Pancreas (tissue), 10 donors: Measurements from ENCODE around the gene EID3. TPM values are rescaled to one million over a fixed set of nuclear protein-coding genes. Genes with fewer than 3 reads are reported as not detected.
"Not testable (repeated sequence)": the region's sequence is repeated elsewhere in the genome, so short reads cannot be mapped to it uniquely, and the experiment has no call there.

Source experiments
- ATAC-seq, 4 donors: fragments of 200-7000 bp; cut with Tn5 transposase; one replicate each; pipeline versions ENCODE4 v1.8.0 to v1.9.1; 2020; ENCODE audit warnings: mild to moderate bottlenecking in 4 of 4, moderate library complexity in 4 of 4
- DNase-seq, 6 donors: peaks; one replicate each; pipeline ENCODE4 v3.0.0-alpha.2; 2020
- FAIRE-seq: peaks from 2 replicates; lab custom pipeline; 2012; peaks lifted over from hg19 to GRCh38; lab: Jason Lieb, UNC
- H3K27ac ChIP-seq, 4 donors: fragments of 200-600 bp; sonication (generic); 1 replicate in 3 of 4; 2 replicates in 1 of 4; pipeline versions ENCODE4 v1.5.0 to v1.8.0; 2020
- H3K27me3 ChIP-seq, 4 donors: fragments of 200-600 bp; one replicate each; pipeline ENCODE4 v1.8.0; 2021
- H3K36me3 ChIP-seq, 3 donors: fragments of 200-600 bp; sonication (generic) in 1 of 3; one replicate each; pipeline versions ENCODE4 v1.5.0 to v1.8.0; 2020 to 2021
- H3K4me1 ChIP-seq, 3 donors: fragments of 200-600 bp; one replicate each; pipeline ENCODE4 v1.8.0; 2021
- H3K4me3 ChIP-seq, 4 donors: fragments of 200-600 bp; sonication (generic) in 2 of 4; one replicate each; pipeline versions ENCODE4 v1.5.0 to v1.8.0; 2020 to 2021
- H3K9me3 ChIP-seq, 4 donors: fragments of 200-600 bp; one replicate each; pipeline ENCODE4 v1.8.0; 2021
- WGBS, 2 donors: extraction: QIAGEN DNeasy Blood & Tissue Kit; methylation state at CpG; one replicate each; pipeline ENCODE4 v1.1.7; 2013; 5-methylcytosine and 5-hydroxymethylcytosine counted together
- intact Hi-C, 3 donors: fragments of 100-400 bp; cut with DNase I; formaldehyde crosslinking; loops; one replicate each; pipeline versions ENCODE4 v1.11.1 to v1.14.2; 2022
- polyA plus RNA-seq, 2 donors: library from polyadenylated mRNA; stranded (reverse); fragments of 200-250 nt; gene quantifications; one replicate each; pipeline ENCODE4 v1.2.3, GENCODE V29; 2013
- total RNA-seq, 6 donors: library from RNA; stranded (reverse); fragmentation: NEBNext Ultra II Directional in 4 of 6; extraction: Animal tissue kit (Norgen Biotek cat#: 25700) in 4 of 6; gene quantifications; one replicate each; pipeline versions ENCODE4 v1.2.1 to v1.2.4, GENCODE V29; 2021 to 2023
- TF ChIP-seq, protein P1 (sequence below), 4 donors: fragments of 200-600 bp; sonication (generic) in 3 of 4; IDR thresholded peaks; one replicate each; pipeline versions ENCODE4 v1.5.0 to v1.8.0; 2021; ENCODE audit warnings: antibody characterized with exemption in 4 of 4
- donor health status: healthy with polysubstance abuse.
- donor health status: DM: no; HTN: no; CAD: no; lungs with moderate emphysema.
- donor health status: DM: no; HTN: no; CAD: no.
- donor health status: control.
- donor health status: control.
- donor health status: Bipolar disorder and iron deficiency.
- donor health status: DM: yes; HTN: yes; CAD: no.
- donor health status: DM: no; HTN: no; CAD: no.
- donor health status: DM: no; HTN: no; CAD: no.
- donor health status: DM: yes; HTN: yes; CAD: no.

EID3 gene
- total and polyA plus RNA-seq, 8 donors, result 0.98 to 2.4 (median 1.2) TPM

DNA sequence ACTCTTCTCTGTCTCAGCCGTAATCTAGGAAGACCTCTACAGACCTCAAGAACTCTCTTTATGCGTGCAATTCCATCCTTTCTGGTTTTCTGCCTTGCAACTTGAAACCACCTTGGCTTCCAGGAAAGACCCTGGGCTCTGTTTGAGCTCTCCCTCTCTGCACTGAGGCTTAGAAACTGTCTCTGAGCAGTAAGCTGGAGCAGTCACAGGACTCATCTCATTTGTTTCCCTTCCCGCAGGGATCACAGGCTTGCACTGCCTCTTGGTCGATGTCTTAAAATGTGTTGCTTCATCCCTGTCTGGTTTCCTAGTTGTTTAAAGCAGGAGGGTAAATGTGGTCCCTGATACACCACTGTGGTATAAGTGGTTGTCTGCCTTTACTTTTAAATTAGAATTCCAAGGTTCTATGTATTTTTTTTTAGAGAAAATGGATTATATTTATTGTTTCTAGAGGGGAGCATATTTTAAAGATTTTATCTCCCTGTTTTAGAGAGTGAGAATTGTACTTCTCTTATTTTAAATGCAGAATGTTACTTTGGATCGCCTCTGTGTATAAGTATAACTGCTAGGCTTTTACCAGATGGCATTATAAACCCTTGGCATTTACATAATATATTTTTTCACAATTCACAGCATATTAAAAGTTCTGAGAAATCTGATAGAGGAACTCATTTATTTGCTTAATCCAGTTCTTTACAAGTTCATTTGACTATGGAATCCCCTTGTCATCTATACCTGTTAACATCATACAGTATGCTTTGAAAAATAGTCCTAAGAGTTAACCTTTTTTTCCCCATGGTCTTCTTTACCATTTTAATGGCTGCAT, 26.4 kb downstream of the EID3 start:
- Histone ChIP-seq H3K4me3 (no peak overlapping the region), H3K27me3 (no peaks in the 10 kb centered on the region), H3K9me3 (no peaks in the 10 kb centered on the region), H3K36me3 (peaks cover 0 to 33% (median 0%) of the 10 kb centered on the region in 3 donors), H3K27ac (no peak overlapping the region), H3K4me1 (no peaks in the 10 kb centered on the region)
- FAIRE-seq (no peak), DNase-seq (no peak), ATAC-seq (no peak)
- intact Hi-C loops, result no loop called here
- WGBS, 2 donors, result 88 to 90% methylated on average over 5 of the region's 5 CpGs
- TF ChIP-seq, protein P1, sequence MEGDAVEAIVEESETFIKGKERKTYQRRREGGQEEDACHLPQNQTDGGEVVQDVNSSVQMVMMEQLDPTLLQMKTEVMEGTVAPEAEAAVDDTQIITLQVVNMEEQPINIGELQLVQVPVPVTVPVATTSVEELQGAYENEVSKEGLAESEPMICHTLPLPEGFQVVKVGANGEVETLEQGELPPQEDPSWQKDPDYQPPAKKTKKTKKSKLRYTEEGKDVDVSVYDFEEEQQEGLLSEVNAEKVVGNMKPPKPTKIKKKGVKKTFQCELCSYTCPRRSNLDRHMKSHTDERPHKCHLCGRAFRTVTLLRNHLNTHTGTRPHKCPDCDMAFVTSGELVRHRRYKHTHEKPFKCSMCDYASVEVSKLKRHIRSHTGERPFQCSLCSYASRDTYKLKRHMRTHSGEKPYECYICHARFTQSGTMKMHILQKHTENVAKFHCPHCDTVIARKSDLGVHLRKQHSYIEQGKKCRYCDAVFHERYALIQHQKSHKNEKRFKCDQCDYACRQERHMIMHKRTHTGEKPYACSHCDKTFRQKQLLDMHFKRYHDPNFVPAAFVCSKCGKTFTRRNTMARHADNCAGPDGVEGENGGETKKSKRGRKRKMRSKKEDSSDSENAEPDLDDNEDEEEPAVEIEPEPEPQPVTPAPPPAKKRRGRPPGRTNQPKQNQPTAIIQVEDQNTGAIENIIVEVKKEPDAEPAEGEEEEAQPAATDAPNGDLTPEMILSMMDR (IDR thresholded peaks at IDR 0.05), result no peak

DNA sequence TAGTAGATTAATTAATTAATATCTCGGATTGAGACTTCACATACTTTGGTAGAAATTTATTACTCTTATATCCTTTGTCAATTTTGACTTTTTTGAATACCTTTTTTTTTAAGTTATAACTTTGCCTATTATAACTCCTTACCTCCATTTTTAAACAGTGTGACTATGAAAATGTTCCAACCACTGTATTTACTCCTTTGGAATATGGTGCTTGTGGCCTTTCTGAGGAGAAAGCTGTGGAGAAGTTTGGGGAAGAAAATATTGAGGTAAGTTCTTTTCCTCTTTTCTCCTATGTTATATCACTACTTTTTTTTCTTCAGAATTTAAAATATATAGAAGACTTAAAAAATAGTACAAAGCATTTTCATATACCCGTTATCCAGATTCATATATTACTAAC, 27.8 kb downstream of the EID3 start:
- no peak overlapping the region for H3K4me3 ChIP-seq
- FAIRE-seq, result no peak
- ATAC-seq, result no peak
- 91% methylated on average over 2 of the region's 2 CpGs for WGBS, 2 donors
- H3K27ac ChIP-seq, result no peak overlapping the region
- intact Hi-C loops, result no loop called here
- DNase-seq, result no peak
- H3K27me3 ChIP-seq, result no peaks in the 10 kb centered on the region
- TF ChIP-seq, protein P1 (IDR thresholded peaks at IDR 0.05), result no peak
- H3K9me3 ChIP-seq, result no peaks in the 10 kb centered on the region
- no peaks in the 10 kb centered on the region for H3K4me1 ChIP-seq
- H3K36me3 ChIP-seq, result peaks cover 0 to 33% (median 0%) of the 10 kb centered on the region in 3 donors

DNA sequence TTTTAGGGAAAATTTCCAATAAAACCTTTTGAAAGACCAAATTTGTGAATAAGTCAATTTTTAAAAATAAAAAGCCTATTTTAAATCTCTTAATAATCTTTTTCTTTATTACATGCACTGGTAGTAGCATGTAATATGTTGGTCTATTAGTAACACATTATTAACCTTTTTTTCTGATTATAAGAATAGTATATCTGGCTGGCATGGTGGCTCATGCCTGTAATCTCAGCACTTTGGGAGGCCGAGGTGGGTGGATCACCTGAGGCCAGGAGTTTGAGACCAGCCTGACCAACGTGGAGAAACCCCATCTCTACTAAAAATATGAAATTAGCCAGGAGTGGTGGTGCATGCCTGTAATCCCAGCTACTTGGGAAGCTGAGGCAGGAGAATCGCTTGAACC, 28.7 kb downstream of the EID3 start:
- FAIRE-seq, H3K27me3 ChIP-seq, DNase-seq, H3K27ac ChIP-seq, ATAC-seq, intact Hi-C loops, H3K4me1 ChIP-seq, H3K4me3 ChIP-seq, H3K9me3 ChIP-seq: not testable (repeated sequence)
- 91 to 96% methylated on average over 3 of the region's 3 CpGs for WGBS, 2 donors
- peaks cover 0 to 28% (median 0%) of the 10 kb centered on the region in 3 donors for H3K36me3 ChIP-seq

DNA sequence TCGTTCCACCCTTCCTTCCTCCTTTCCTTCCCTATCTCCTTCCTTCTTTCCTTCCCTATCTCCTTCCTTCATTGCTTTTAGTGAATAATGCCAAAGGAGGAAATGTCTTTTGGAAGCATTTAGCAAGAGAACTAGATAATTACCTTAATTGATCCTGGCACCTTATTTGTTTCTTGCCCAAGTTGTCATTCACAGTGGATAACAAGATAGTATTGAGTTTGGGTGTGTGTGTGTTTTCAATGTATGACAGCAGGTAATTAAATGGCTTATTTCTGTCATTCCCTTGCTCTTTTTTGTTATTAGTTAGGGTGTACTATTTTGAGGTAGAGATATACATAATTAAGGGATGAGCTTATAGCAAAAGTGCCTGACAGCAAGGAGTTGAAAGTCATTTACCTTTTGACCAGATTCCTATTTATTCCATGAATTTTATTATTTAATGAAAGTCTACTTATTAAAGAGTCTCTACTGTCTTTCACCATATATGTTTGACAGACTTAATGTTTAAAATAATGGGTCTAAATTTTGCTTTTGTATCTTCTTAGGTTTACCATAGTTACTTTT, 30.2 kb downstream of the EID3 start:
- no peak for ATAC-seq
- no peak overlapping the region for H3K27ac ChIP-seq
- peaks cover 0 to 26% (median 0%) of the 10 kb centered on the region in 3 donors for H3K36me3 ChIP-seq
- intact Hi-C loops, result no loop called here
- H3K4me1 ChIP-seq, result no peaks in the 10 kb centered on the region
- DNase-seq, result no peak
- no peaks in the 10 kb centered on the region for H3K27me3 ChIP-seq
- H3K4me3 ChIP-seq, result no peak overlapping the region
- WGBS, 2 donors, result 66 to 80% methylated on average over 1 of the region's 1 CpG
- FAIRE-seq, result no peak
- TF ChIP-seq, protein P1 (IDR thresholded peaks at IDR 0.05), result no peak
- H3K9me3 ChIP-seq, result no peaks in the 10 kb centered on the region

DNA sequence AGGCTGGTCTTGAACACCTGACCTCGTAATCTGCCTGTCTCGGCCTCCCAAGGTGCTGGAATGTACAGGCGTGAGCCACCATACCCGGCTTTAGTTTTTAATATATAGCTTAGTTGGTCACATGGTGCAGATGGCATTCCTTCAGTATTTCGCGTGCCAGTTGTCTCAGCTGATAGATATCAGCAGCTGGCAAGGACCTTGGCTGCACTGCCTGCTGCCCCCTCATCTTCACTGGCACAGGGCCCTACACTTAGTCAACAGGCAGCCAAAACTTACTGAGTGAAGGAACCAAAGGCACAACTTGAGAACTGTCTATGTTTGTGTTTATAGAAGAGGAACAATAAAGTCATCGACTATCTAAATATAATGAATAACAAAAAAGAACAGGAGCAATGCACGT, 31.0 kb downstream of the EID3 start:
- no peaks in the 10 kb centered on the region for H3K4me1 ChIP-seq
- H3K27ac ChIP-seq, result no peak overlapping the region
- no peak for FAIRE-seq
- DNase-seq, result no peak
- intact Hi-C loops, result no loop called here
- ATAC-seq, result no peak
- H3K4me3 ChIP-seq, result no peak overlapping the region
- peaks cover 0 to 27% (median 2%) of the 10 kb centered on the region in 3 donors for H3K36me3 ChIP-seq
- no peaks in the 10 kb centered on the region for H3K9me3 ChIP-seq
- TF ChIP-seq, protein P1 (IDR thresholded peaks at IDR 0.05), result no peak
- WGBS, 2 donors, result 80 to 85% methylated on average over 8 of the region's 8 CpGs
- H3K27me3 ChIP-seq, result no peaks in the 10 kb centered on the region
